ENCODE data around the gene CDC37. TPM values are rescaled to one million over a fixed set of nuclear protein-coding genes. Genes with fewer than 3 reads are reported as not detected.

Gene CDC37
- polyA plus RNA-seq, 2 of the 4 experiments (the other 2 are of a cell fraction) = 152 to 214 TPM

DNA sequence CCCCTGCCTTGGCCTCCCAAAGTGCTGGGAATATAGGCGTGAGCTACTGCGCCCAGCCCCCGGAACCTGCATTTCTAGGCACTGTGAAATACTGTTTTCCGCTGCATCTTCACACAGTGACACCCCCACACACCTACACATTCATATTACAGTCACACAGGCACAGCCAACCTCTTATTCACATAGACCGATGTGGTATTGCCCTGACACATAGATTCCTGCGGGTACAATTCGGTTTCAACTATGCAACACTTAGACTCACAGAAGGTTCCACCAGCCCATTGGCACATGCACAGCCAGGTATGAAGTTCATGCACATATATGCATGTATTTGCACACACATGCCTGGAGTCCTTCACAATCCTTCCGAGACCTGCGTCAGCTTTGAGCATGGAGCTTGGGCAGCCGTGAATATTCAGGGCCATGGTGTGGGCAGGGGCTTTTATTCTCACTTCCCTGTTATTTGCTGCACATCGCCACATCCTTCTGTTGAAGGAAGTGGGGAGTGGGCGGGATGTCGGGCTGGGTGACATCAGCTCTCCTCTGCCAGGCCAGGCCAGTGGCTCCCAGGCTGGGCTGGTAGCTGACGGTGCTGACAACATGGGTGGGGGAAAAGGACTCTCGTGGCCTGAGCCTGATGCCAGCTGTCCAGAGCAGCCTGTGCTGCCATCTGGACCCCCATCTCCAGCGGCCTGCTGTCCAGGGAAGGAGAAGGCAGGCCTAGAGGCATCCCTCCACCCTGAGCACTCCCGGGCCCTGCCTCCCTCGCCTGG, 5.4 kb upstream of the CDC37 start:
- no peak for DNase-seq (ENCODE audit: low read depth in 1 of 2, low spot score in 1 of 2)
- no peak overlapping the region for H3K4me3 ChIP-seq
- no peak overlapping the region for H3K27ac ChIP-seq
- H3K9me3 ChIP-seq = no peaks in the 10 kb centered on the region
- no peak for ATAC-seq
- peaks cover 5% of the 10 kb centered on the region; the same call in 2 of the 3 replicates for H3K4me1 ChIP-seq
- CTCF ChIA-PET = interaction anchor here (0.8 to 11.6 kb wide), 7 partner anchors 7 to 75 kb away, joined by 3 to 172 read pairs (median 6); partner anchors contain the start of gene PDE4A
- TF ChIP-seq CBX8 (IDR thresholded peaks at IDR 0.05) = no peak
- no peak for TF ChIP-seq CEBPB (IDR thresholded peaks at IDR 0.05)
- no peak for TF ChIP-seq JUNB (IDR thresholded peaks at IDR 0.05)
- TF ChIP-seq MAFK (IDR thresholded peaks at IDR 0.05; ENCODE audit: partially characterized antibody) = no peak
- TF ChIP-seq, protein P1, sequence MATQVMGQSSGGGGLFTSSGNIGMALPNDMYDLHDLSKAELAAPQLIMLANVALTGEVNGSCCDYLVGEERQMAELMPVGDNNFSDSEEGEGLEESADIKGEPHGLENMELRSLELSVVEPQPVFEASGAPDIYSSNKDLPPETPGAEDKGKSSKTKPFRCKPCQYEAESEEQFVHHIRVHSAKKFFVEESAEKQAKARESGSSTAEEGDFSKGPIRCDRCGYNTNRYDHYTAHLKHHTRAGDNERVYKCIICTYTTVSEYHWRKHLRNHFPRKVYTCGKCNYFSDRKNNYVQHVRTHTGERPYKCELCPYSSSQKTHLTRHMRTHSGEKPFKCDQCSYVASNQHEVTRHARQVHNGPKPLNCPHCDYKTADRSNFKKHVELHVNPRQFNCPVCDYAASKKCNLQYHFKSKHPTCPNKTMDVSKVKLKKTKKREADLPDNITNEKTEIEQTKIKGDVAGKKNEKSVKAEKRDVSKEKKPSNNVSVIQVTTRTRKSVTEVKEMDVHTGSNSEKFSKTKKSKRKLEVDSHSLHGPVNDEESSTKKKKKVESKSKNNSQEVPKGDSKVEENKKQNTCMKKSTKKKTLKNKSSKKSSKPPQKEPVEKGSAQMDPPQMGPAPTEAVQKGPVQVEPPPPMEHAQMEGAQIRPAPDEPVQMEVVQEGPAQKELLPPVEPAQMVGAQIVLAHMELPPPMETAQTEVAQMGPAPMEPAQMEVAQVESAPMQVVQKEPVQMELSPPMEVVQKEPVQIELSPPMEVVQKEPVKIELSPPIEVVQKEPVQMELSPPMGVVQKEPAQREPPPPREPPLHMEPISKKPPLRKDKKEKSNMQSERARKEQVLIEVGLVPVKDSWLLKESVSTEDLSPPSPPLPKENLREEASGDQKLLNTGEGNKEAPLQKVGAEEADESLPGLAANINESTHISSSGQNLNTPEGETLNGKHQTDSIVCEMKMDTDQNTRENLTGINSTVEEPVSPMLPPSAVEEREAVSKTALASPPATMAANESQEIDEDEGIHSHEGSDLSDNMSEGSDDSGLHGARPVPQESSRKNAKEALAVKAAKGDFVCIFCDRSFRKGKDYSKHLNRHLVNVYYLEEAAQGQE (IDR thresholded peaks at IDR 0.05) = no peak
- TF ChIP-seq, protein P2, sequence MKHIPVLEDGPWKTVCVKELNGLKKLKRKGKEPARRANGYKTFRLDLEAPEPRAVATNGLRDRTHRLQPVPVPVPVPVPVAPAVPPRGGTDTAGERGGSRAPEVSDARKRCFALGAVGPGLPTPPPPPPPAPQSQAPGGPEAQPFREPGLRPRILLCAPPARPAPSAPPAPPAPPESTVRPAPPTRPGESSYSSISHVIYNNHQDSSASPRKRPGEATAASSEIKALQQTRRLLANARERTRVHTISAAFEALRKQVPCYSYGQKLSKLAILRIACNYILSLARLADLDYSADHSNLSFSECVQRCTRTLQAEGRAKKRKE (CRISPR knock-in tag; IDR thresholded peaks at IDR 0.05; ENCODE audit: low read depth) = no peak
- no peak for TF ChIP-seq RAD21 (conservative IDR thresholded peaks at IDR 0.05 in 1 of 2, IDR thresholded peaks at IDR 0.05 in 1 of 2)
- no peak overlapping the region for H3K4me2 ChIP-seq
- POLR2A ChIA-PET = interaction anchor here (0.5 kb wide), 1 partner anchor 374 kb away, joined by 3 read pairs; no protein-coding TSS in a partner anchor
- WGBS (ENCODE audit: missing lambda C conversion rate) = 73% methylated on average over 14 of the region's 18 CpGs
- FAIRE-seq = no peak

DNA sequence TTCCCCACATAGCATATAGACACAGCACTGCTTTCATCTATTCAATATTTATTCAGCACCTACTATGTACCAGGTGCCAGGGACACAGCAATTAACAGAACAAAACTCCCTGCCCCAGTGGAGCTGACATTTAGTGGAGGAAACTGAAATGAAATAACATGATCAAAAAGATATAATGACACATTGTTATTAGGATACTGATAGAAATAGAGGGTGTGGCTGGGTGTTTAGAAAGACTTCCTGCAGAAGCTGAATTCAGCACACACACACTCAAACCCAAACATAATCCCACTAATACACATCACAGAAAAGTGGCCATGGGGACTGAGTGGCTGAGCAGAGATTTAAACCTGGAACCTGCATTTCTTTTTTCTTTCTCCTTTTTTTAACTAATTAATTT, 3.8 kb upstream of the CDC37 start:
- TF ChIP-seq NR3C1 (IDR thresholded peaks at IDR 0.05) (no peak), PHF8 (IDR thresholded peaks at IDR 0.05; ENCODE audit: borderline replicate concordance, low read depth) (no peak), HDAC2 (IDR thresholded peaks at IDR 0.05) (no peak)
- ChIA-PET POLR2A (no interaction called here), CTCF (interaction anchor here (0.8 to 11.6 kb wide), 7 partner anchors 8 to 476 kb away, joined by 3 to 172 read pairs (median 4); partner anchors contain the start of gene PDE4A)
- no peak overlapping the region for H3K4me3 ChIP-seq
- no peak for ATAC-seq
- H3K4me2 ChIP-seq = no peak overlapping the region
- FAIRE-seq = no peak
- no peak for DNase-seq (ENCODE audit: low read depth in 1 of 2, low spot score in 1 of 2)
- peaks cover 7% of the 10 kb centered on the region; the same call in 2 of the 3 replicates for H3K4me1 ChIP-seq
- H3K27ac ChIP-seq = no peak overlapping the region
- H3K9me3 ChIP-seq = no peaks in the 10 kb centered on the region

- ATAC-seq (no peak), DNase-seq (ENCODE audit: low read depth in 1 of 2, low spot score in 1 of 2) (no peak), FAIRE-seq (no peak)
- WGBS (ENCODE audit: missing lambda C conversion rate) = 64% methylated on average over 6 of the region's 6 CpGs
- TF ChIP-seq ESRRA (IDR thresholded peaks at IDR 0.05; ENCODE audit: borderline replicate concordance, low read length) = no peak
- TF ChIP-seq HES2 (IDR thresholded peaks at IDR 0.05) = no peak
- H3K9me3 ChIP-seq = no peaks in the 10 kb centered on the region
- H3K4me3 ChIP-seq = no peak overlapping the region
- ChIA-PET CTCF (interaction anchor here (0.9 to 11.6 kb wide), 6 partner anchors 9 to 475 kb away, joined by 3 to 172 read pairs (median 10); partner anchors contain the start of gene PDE4A), POLR2A (no interaction called here)
- H3K4me2 ChIP-seq = no peak overlapping the region
- no peak overlapping the region for H3K27ac ChIP-seq
- H3K4me1 ChIP-seq = peaks cover 16% of the 10 kb centered on the region
These were observed 2.8 kb upstream of the CDC37 start for GRCh38 chr19:10406191-10406590.
